H1 (cell line): Measurements from ENCODE around the gene MFAP4. TPM values are rescaled to one million over a fixed set of nuclear protein-coding genes. Genes with fewer than 3 reads are reported as not detected.

ENCODE experiments used
- CHD1 ChIP-seq: IDR thresholded peaks from 2 replicates; pipeline ENCODE4 v1.6.1; 2012; ENCODE audit warnings: low read depth, low read length, improper control_type of control experiment
- CREB1 ChIP-seq: IDR thresholded peaks from 2 replicates; pipeline ENCODE4 v1.6.1; 2012; ENCODE audit warnings: inconsistent platforms
- EP300 ChIP-seq, 2 experiments: IDR thresholded peaks; 1 replicate in 1 of 2; 2 replicates in 1 of 2; pipeline ENCODE4 v1.6.1; 2011 to 2012; ENCODE audit warnings: low read depth in 2 of 2, low read length in 2 of 2, mild to moderate bottlenecking in 2 of 2, borderline replicate concordance in 1 of 2, inconsistent platforms in 1 of 2, moderate library complexity in 1 of 2
- MAFK ChIP-seq: IDR thresholded peaks from 2 replicates; pipeline ENCODE4 v1.6.1; 2012; ENCODE audit warnings: low read depth, mild to moderate bottlenecking, improper control_type of control experiment, low read length
- NANOG ChIP-seq: IDR thresholded peaks from 2 replicates; pipeline ENCODE4 v1.6.1; 2011; ENCODE audit warnings: low read length, low read depth, mild to moderate bottlenecking, inconsistent platforms; ENCODE audit not compliant: insufficient read depth, poor library complexity, severe bottlenecking
- POLR2AphosphoS5 ChIP-seq: IDR thresholded peaks from 2 replicates; pipeline ENCODE4 v1.6.1; 2011; ENCODE audit warnings: low read depth, low read length
- SIRT6 ChIP-seq: IDR thresholded peaks from one replicate; pipeline ENCODE4 v1.7.1; 2012; ENCODE audit warnings: low read length, inconsistent platforms
- USF2 ChIP-seq: IDR thresholded peaks from 2 replicates; pipeline ENCODE4 v1.6.1; 2011; ENCODE audit warnings: low read length, improper control_type of control experiment
- polyA plus RNA-seq, 7 experiments: library from polyadenylated mRNA; depleted of rRNA in 3 of 7; stranded (reverse) in 5 of 7; unstranded in 2 of 7; fragments of >200 nt in 5 of 7; fragments of 200-250 nt in 2 of 7; gene quantifications; 1 replicate in 5 of 7; 2 replicates in 1 of 7; 4 replicates in 1 of 7; pipeline versions ENCODE4 v1.2.1 to v1.2.3, GENCODE V29; 2011 to 2013; ENCODE audit warnings: missing spikeins in 2 of 7, mixed read lengths in 2 of 7
- total RNA-seq: library from RNA; stranded (reverse); fragmentation: NEBNext Ultra II Directional; extraction: Animal tissue kit (Norgen Biotek cat#: 25700); gene quantifications from 2 replicates; pipeline ENCODE4 v1.2.1, GENCODE V29; 2021

MFAP4 gene
- total and polyA plus RNA-seq, 2 of the 8 experiments (the other 6 are each of a cell fraction or from before 2014, with no cell fraction given): 3.1 to 3.6 TPM

DNA sequence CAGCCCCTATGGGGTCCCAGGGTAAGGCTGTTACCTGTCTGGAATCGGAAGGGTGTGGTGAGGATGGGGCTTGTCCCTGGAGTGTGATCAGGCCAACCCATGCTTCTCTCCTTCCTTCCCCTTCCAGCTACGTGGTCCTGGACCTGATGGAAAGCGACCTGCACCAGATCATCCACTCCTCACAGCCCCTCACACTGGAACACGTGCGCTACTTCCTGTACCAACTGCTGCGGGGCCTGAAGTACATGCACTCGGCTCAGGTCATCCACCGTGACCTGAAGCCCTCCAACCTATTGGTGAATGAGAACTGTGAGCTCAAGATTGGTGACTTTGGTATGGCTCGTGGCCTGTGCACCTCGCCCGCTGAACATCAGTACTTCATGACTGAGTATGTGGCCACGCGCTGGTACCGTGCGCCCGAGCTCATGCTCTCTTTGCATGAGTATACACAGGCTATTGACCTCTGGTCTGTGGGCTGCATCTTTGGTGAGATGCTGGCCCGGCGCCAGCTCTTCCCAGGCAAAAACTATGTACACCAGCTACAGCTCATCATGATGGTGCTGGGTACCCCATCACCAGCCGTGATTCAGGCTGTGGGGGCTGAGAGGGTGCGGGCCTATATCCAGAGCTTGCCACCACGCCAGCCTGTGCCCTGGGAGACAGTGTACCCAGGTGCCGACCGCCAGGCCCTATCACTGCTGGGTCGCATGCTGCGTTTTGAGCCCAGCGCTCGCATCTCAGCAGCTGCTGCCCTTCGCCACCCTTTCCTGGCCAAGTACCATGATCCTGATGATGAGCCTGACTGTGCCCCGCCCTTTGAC is 6.3 kb downstream of the MFAP4 start (continued):
- no peak for TF ChIP-seq USF2
- no peak for TF ChIP-seq SIRT6
- no peak for TF ChIP-seq MAFK
- no peak for TF ChIP-seq POLR2AphosphoS5
- TF ChIP-seq NANOG: no peak
- no peak for TF ChIP-seq EP300 (IDR thresholded peaks at IDR 0.05; ENCODE audit: borderline replicate concordance in 1 of 2, low read depth in 2 of 2, low read length in 2 of 2)
- TF ChIP-seq CREB1: no peak
- no peak for TF ChIP-seq CHD1
- TF ChIP-seq, all 59 proteins: peak for 0
